OCI-LY7 (cell line): ENCODE measurements around the gene GOLGA3.

Experiments
- EZH2phosphoT487 ChIP-seq: fragments of 200-600 bp; sonication (generic); IDR thresholded peaks from 2 replicates; pipeline ENCODE4 v1.6.1; 2018; ENCODE audit warnings: low read depth, borderline replicate concordance, mild to moderate bottlenecking, mixed run types, antibody characterized with exemption, low read length, moderate library complexity, mixed read lengths
- TF ChIP-seq, protein P1 (sequence below): fragments of 200-600 bp; sonication (generic); conservative IDR thresholded peaks from 2 replicates; pipeline ENCODE4 v1.5.1; 2014; ENCODE audit warnings: mild to moderate bottlenecking, antibody characterized with exemption, low read length, moderate library complexity, mixed read lengths

DNA sequence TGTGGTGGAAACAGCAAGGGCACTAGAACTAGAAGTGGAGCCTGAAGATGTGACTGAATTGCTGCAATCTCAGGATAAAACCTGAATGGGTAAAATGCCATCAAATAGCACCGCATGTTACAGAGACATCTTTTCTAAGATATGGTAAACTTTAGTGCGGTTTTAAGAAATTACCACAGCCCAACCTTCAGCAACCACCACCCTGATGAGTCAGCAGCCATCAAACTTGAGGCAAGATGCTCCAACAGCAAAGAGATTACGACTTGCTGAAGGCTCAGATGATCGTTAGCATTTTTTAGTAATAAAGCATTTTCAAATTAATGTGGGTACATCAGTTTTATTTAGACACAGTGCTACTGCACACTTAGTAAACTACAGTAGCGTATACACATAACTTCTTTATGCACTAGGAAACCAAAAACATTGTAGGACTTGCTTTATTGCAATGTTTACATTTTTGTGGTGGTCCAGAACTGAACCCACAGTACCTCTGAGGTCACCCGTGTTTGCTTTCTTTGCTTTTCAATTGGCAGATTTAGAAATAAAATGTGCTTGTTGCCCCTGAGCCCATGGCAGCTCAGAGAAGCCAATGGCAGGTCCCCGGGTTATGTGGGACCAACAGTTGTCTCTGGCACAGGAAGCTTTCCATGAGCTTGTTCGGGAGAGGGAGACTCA lies 15.9 kb downstream of the GOLGA3 start:
- TF ChIP-seq, protein P1, sequence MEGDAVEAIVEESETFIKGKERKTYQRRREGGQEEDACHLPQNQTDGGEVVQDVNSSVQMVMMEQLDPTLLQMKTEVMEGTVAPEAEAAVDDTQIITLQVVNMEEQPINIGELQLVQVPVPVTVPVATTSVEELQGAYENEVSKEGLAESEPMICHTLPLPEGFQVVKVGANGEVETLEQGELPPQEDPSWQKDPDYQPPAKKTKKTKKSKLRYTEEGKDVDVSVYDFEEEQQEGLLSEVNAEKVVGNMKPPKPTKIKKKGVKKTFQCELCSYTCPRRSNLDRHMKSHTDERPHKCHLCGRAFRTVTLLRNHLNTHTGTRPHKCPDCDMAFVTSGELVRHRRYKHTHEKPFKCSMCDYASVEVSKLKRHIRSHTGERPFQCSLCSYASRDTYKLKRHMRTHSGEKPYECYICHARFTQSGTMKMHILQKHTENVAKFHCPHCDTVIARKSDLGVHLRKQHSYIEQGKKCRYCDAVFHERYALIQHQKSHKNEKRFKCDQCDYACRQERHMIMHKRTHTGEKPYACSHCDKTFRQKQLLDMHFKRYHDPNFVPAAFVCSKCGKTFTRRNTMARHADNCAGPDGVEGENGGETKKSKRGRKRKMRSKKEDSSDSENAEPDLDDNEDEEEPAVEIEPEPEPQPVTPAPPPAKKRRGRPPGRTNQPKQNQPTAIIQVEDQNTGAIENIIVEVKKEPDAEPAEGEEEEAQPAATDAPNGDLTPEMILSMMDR = no peak
- no peak for TF ChIP-seq EZH2phosphoT487
